Panc1 (cell line): ENCODE results near the gene IFT80. TPM values are rescaled to one million over a fixed set of nuclear protein-coding genes. Genes with fewer than 3 reads are reported as not detected.
A peak's percentile ranks its signal among the peaks of the same experiment; 100 is the strongest.

Source experiments
- ATAC-seq: fragments of 200-7000 bp; cut with Tn5 transposase; 2 replicates; pipeline ENCODE4 v1.9.1; 2020; ENCODE audit warnings: mild to moderate bottlenecking, moderate library complexity
- BruUV-seq: library from RNA; stranded (reverse); fragments of 400-500 nt; replicated peaks from 2 replicates; lab custom pipeline; 2021; lab: Mats Ljungman, UMichigan
- CTCF ChIA-PET: fragments of 300-600 bp; sonication (Branson Sonifier 250); formaldehyde crosslinking; loops from one replicate; lab custom pipeline; 2022; ENCODE audit warnings: antibody characterized with exemption; lab: Charles Lee
- POLR2A ChIA-PET: fragments of 300-600 bp; sonication (Branson Sonifier 250); formaldehyde crosslinking; loops from one replicate; lab custom pipeline; 2022; ENCODE audit warnings: antibody characterized with exemption; lab: Charles Lee
- DNase-seq: peaks from one replicate; pipeline ENCODE4 v3.0.0-alpha.2; 2010; ENCODE audit warnings: low read depth, low spot score
- H3K27ac ChIP-seq: 2 replicates; pipeline ENCODE4 v1.5.1; 2011; ENCODE audit warnings: mild to moderate bottlenecking, low read length, inconsistent platforms
- H3K27me3 ChIP-seq: fragments of 200-500 bp; sonication (Bioruptor generic); 2 replicates; pipeline ENCODE4 v1.6.0; 2014; ENCODE audit warnings: low read length, inconsistent platforms; ENCODE audit not compliant: control insufficient read depth, insufficient read depth
- H3K36me3 ChIP-seq: fragments of 200-500 bp; sonication (Bioruptor generic); 2 replicates; pipeline ENCODE4 v1.5.1; 2014; ENCODE audit warnings: inconsistent platforms, mild to moderate bottlenecking, low read length, moderate library complexity; ENCODE audit not compliant: control insufficient read depth, insufficient read depth
- H3K4me1 ChIP-seq: 2 replicates; pipeline ENCODE4 v1.5.1; 2011; ENCODE audit warnings: inconsistent platforms, mild to moderate bottlenecking, low read length, moderate library complexity; ENCODE audit not compliant: control insufficient read depth, insufficient read depth
- H3K4me3 ChIP-seq, 2 experiments: 2 replicates each; pipeline ENCODE4 v1.5.1; 2011 to 2012; ENCODE audit warnings: low read depth in 2 of 2, low read length in 2 of 2, mild to moderate bottlenecking in 2 of 2, inconsistent platforms in 1 of 2, moderate library complexity in 1 of 2
- H3K9me3 ChIP-seq: fragments of 200-500 bp; sonication (Bioruptor generic); 2 replicates; pipeline ENCODE4 v1.5.1; 2014; ENCODE audit warnings: low read depth, mild to moderate bottlenecking, inconsistent platforms, low read length, moderate library complexity; ENCODE audit not compliant: control insufficient read depth, insufficient read depth
- POLR2AphosphoS5 ChIP-seq: IDR thresholded peaks from 2 replicates; pipeline ENCODE4 v1.6.1; 2012; ENCODE audit warnings: mild to moderate bottlenecking, low read depth, low read length, moderate library complexity
- REST ChIP-seq, 2 experiments: IDR thresholded peaks; 2 replicates each; pipeline ENCODE4 v1.6.1; 2011 to 2012; ENCODE audit warnings: low read depth in 2 of 2, control low read depth in 1 of 2, low read length in 1 of 2, mild to moderate bottlenecking in 1 of 2, moderate library complexity in 1 of 2; ENCODE audit not compliant: insufficient read depth in 1 of 2
- SIN3A ChIP-seq: IDR thresholded peaks from 2 replicates; pipeline ENCODE4 v1.6.1; 2012; ENCODE audit warnings: low read depth, mild to moderate bottlenecking, low read length, moderate library complexity, borderline replicate concordance; ENCODE audit not compliant: insufficient read depth
- TCF7L2 ChIP-seq: IDR thresholded peaks from 2 replicates; pipeline ENCODE4 v1.6.1; 2011; ENCODE audit warnings: mild to moderate bottlenecking, low read depth, low read length, inconsistent platforms
- in situ Hi-C: cut with HindIII; loops from 2 replicates; pipeline ENCODE4 v1.10.0; 2016; ENCODE audit warnings: low sequenced_read_pairs, low pct_unique_long_range_greater_than_20kb
- intact Hi-C: fragments of 100-400 bp; cut with micrococcal nuclease; formaldehyde crosslinking; loops from one replicate; pipeline ENCODE4 v1.10.0; 2022; ENCODE audit not compliant: unreplicated experiment
- total RNA-seq: library from RNA; stranded (reverse); gene quantifications from one replicate; pipeline ENCODE4 v1.2.1, GENCODE V29; 2021; ENCODE audit not compliant: unreplicated experiment
- TF ChIP-seq, protein P1 (sequence below): fragments of 450-650 bp; IDR thresholded peaks from 2 replicates; pipeline ENCODE4 v1.5.1; 2017; ENCODE audit warnings: mild to moderate bottlenecking

The IFT80 gene
- total RNA-seq, 1 experiment from 2014 or later: 35.1 TPM

- Histone ChIP-seq H3K27me3 (peaks cover 56% of the 10 kb centered on the region), H3K4me1 (0 out of 2 replicates have a peak, but pooled peaks cover 3% of the 10 kb centered on the region), H3K4me3 (peak overlapping the region; percentile 44 to 48), H3K36me3 (no peaks in the 10 kb centered on the region), H3K27ac (no peak overlapping the region), H3K9me3 (no peaks in the 10 kb centered on the region)
- intact Hi-C loops: loop anchor here (5.0 kb wide), 1 partner anchor 192 kb away; no protein-coding TSS in a partner anchor
- no TSS peak for BruUV-seq
- CTCF ChIA-PET: no interaction called here
- in situ Hi-C loops: no loop called here
- POLR2A ChIA-PET: no interaction called here
- ATAC-seq (no peak), DNase-seq (no peak)
- TF ChIP-seq SIN3A: no peak
- no peak for TF ChIP-seq POLR2AphosphoS5
- TF ChIP-seq REST (IDR thresholded peaks at IDR 0.05; ENCODE audit: insufficient read depth in 1 of 2, low read depth in 2 of 2, low read length in 1 of 2): no peak
- TF ChIP-seq TCF7L2: no peak
- TF ChIP-seq, protein P1, sequence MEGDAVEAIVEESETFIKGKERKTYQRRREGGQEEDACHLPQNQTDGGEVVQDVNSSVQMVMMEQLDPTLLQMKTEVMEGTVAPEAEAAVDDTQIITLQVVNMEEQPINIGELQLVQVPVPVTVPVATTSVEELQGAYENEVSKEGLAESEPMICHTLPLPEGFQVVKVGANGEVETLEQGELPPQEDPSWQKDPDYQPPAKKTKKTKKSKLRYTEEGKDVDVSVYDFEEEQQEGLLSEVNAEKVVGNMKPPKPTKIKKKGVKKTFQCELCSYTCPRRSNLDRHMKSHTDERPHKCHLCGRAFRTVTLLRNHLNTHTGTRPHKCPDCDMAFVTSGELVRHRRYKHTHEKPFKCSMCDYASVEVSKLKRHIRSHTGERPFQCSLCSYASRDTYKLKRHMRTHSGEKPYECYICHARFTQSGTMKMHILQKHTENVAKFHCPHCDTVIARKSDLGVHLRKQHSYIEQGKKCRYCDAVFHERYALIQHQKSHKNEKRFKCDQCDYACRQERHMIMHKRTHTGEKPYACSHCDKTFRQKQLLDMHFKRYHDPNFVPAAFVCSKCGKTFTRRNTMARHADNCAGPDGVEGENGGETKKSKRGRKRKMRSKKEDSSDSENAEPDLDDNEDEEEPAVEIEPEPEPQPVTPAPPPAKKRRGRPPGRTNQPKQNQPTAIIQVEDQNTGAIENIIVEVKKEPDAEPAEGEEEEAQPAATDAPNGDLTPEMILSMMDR: no peak
These were observed 174.2 kb downstream of the IFT80 start for GRCh38 chr3:160224811-160225175.

- intact Hi-C loops (loop anchor here (5.0 kb wide), 1 partner anchor 192 kb away; no protein-coding TSS in a partner anchor), in situ Hi-C loops (no loop called here)
- no peak for ATAC-seq
- no TSS peak for BruUV-seq
- Histone ChIP-seq H3K9me3 (no peaks in the 10 kb centered on the region), H3K4me3 (no peak overlapping the region), H3K4me1 (0 out of 2 replicates have a peak, but pooled peaks cover 3% of the 10 kb centered on the region), H3K27ac (no peak overlapping the region), H3K36me3 (no peaks in the 10 kb centered on the region), H3K27me3 (peaks cover 54% of the 10 kb centered on the region)
- TF ChIP-seq, protein P1: no peak
- TF ChIP-seq REST (IDR thresholded peaks at IDR 0.05; ENCODE audit: insufficient read depth in 1 of 2, low read depth in 2 of 2, low read length in 1 of 2) (no peak), POLR2AphosphoS5 (no peak), SIN3A (no peak), TCF7L2 (no peak)
- POLR2A ChIA-PET: no interaction called here
- CTCF ChIA-PET: no interaction called here
- no peak for DNase-seq
These were observed 174.8 kb downstream of the IFT80 start for GRCh38 chr3:160224256-160224655.
